ENCODE results near the gene TTC9. TPM values are rescaled to one million over a fixed set of nuclear protein-coding genes. Genes with fewer than 3 reads are reported as not detected.

TTC9 gene
- total RNA-seq, 3 donors from 2014 or later (not counting 1 experiment from before 2014, with no cell fraction given) = 2.4 to 5.6 (median 3.8) TPM

DNA sequence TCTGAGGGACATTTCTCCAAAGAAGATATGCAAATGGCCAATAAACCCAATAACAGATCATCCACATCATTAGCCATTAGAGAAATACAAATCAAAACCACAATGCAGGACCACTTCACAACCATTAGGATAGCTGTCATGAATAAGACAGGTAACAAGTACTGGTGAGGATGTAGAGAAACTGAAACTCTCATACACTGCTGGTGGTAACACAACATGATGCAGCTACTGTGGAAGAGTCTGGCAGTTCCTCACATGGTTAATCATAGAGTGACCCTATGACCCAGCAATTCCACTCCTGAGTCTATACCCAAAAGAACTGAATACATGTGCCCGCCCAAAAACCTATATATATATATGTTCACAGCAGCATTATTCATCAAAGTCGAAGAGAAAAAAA lies 39.0 kb downstream of the TTC9 start:
- Histone ChIP-seq H3K9me3 (ENCODE audit: control insufficient read depth, insufficient read depth, low read length) (no peaks in the 10 kb centered on the region), H3K4me1 (ENCODE audit: control insufficient read depth, insufficient read depth, low read length) (no peaks in the 10 kb centered on the region), H3K27ac (ENCODE audit: low read length) (no peak overlapping the region), H3K4me3 (ENCODE audit: low read length) (no peak overlapping the region), H3K36me3 (ENCODE audit: control insufficient read depth, insufficient read depth, low read length) (no peaks in the 10 kb centered on the region), H3K27me3 (ENCODE audit: control insufficient read depth, insufficient read depth, low read length) (no peaks in the 10 kb centered on the region)
- H3K9me3 Mint-ChIP-seq = no peaks in the 10 kb centered on the region
- no peak overlapping the region for H3K4me3 Mint-ChIP-seq
- no peaks in the 10 kb centered on the region for H3K36me3 Mint-ChIP-seq
- TF ChIP-seq, protein P1, sequence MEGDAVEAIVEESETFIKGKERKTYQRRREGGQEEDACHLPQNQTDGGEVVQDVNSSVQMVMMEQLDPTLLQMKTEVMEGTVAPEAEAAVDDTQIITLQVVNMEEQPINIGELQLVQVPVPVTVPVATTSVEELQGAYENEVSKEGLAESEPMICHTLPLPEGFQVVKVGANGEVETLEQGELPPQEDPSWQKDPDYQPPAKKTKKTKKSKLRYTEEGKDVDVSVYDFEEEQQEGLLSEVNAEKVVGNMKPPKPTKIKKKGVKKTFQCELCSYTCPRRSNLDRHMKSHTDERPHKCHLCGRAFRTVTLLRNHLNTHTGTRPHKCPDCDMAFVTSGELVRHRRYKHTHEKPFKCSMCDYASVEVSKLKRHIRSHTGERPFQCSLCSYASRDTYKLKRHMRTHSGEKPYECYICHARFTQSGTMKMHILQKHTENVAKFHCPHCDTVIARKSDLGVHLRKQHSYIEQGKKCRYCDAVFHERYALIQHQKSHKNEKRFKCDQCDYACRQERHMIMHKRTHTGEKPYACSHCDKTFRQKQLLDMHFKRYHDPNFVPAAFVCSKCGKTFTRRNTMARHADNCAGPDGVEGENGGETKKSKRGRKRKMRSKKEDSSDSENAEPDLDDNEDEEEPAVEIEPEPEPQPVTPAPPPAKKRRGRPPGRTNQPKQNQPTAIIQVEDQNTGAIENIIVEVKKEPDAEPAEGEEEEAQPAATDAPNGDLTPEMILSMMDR (IDR thresholded peaks at IDR 0.05) = no peak
- H3K27me3 Mint-ChIP-seq (ENCODE audit: low read depth in 2 of 2) = peaks cover 0 to 16% of the 10 kb centered on the region in 2 donors
- ATAC-seq (no peak), DNase-seq (no peak)
- intact Hi-C loops (cut with micrococcal nuclease) = no loop called here
- no peaks in the 10 kb centered on the region for H3K4me1 Mint-ChIP-seq
- H3K27ac Mint-ChIP-seq = no peak overlapping the region
- 89% methylated on average over 1 of the region's 2 CpGs for WGBS (ENCODE audit: insufficient coverage)

DNA sequence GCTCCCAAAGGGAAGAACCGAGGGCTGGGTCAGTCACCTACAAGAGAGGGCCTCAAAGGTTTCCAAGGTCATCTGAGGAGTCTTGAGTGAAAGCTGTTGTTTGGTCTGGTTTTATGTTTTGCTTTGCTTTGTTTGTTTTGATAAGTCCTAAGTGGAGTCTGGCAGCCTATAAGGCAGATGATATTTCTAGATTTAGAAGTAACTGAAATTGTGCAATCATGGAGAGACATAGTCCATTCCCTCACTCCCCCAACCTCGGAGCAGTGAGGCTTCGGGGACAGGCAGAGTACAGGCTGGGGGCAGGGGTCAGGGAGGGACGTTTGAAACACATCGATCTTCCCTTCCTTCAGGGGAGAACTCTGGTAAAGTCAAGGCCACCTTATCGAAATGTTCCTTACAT lies 42.3 kb downstream of the TTC9 start:
- TF ChIP-seq, protein P1 (IDR thresholded peaks at IDR 0.05) = no peak
- Mint-ChIP-seq H3K4me1 (no peaks in the 10 kb centered on the region), H3K36me3 (no peaks in the 10 kb centered on the region), H3K27ac (no peak overlapping the region), H3K4me3 (no peak overlapping the region), H3K27me3 (ENCODE audit: low read depth in 2 of 2) (peaks cover 0 to 16% of the 10 kb centered on the region in 2 donors), H3K9me3 (no peaks in the 10 kb centered on the region)
- no peak overlapping the region for H3K27ac ChIP-seq (ENCODE audit: low read length)
- ATAC-seq (no peak), DNase-seq (no peak)
- WGBS (ENCODE audit: insufficient coverage) = 88% methylated on average over 6 of the region's 6 CpGs
- intact Hi-C loops (cut with micrococcal nuclease) = no loop called here
- no peaks in the 10 kb centered on the region for H3K4me1 ChIP-seq (ENCODE audit: control insufficient read depth, insufficient read depth, low read length)
- no peaks in the 10 kb centered on the region for H3K36me3 ChIP-seq (ENCODE audit: control insufficient read depth, insufficient read depth, low read length)
- H3K27me3 ChIP-seq (ENCODE audit: control insufficient read depth, insufficient read depth, low read length) = no peaks in the 10 kb centered on the region
- H3K9me3 ChIP-seq (ENCODE audit: control insufficient read depth, insufficient read depth, low read length) = no peaks in the 10 kb centered on the region
- no peak overlapping the region for H3K4me3 ChIP-seq (ENCODE audit: low read length)

DNA sequence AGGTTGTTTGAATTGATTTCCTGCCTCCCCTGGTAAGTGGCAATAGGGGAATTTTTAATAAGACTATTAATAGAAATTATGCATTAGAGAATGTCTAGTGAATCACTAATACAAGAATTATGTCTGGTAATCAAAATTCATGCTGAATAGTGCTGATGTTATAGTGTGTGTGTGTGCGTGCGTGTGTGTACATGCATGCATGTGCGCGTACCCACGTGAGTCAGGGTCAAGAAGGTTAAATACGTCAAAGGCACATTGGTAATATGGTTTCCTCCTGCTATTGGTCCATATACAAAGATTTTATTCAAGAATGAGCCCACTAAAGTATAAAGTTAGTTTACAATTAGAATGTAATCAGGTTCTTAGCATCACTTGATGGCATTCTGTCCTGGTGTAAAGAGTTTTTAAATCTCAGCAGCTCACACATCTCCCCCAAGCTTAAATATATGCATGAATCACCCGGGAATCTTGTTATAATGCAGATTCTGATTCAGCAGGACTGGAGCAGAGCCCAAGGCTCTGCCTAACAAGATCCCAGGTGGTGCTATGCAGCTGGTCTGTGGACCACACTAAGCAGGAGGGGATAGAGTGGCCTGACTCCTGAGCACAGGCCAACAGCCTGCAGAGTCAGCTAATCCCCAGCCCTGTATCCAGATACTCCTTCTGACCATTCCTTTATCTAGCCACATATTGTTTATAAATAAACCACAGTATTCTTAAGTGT lies 43.9 kb downstream of the TTC9 start:
- H3K4me3 Mint-ChIP-seq = no peak overlapping the region
- peaks cover 0 to 6% of the 10 kb centered on the region in 2 donors for H3K27me3 Mint-ChIP-seq (ENCODE audit: low read depth in 2 of 2)
- Histone ChIP-seq H3K27me3 (ENCODE audit: control insufficient read depth, insufficient read depth, low read length) (no peaks in the 10 kb centered on the region), H3K4me3 (ENCODE audit: low read length) (no peak overlapping the region), H3K4me1 (ENCODE audit: control insufficient read depth, insufficient read depth, low read length) (no peaks in the 10 kb centered on the region), H3K36me3 (ENCODE audit: control insufficient read depth, insufficient read depth, low read length) (no peaks in the 10 kb centered on the region), H3K27ac (ENCODE audit: low read length) (no peak overlapping the region), H3K9me3 (ENCODE audit: control insufficient read depth, insufficient read depth, low read length) (no peaks in the 10 kb centered on the region)
- TF ChIP-seq, protein P1 (IDR thresholded peaks at IDR 0.05) = no peak
- ATAC-seq = peak in 1 of 3 donors; percentile 57
- no peaks in the 10 kb centered on the region for H3K36me3 Mint-ChIP-seq
- no peak overlapping the region for H3K27ac Mint-ChIP-seq
- H3K4me1 Mint-ChIP-seq = no peaks in the 10 kb centered on the region
- DNase-seq = no peak
- 92% methylated on average over 7 of the region's 7 CpGs for WGBS (ENCODE audit: insufficient coverage)
- H3K9me3 Mint-ChIP-seq = no peaks in the 10 kb centered on the region
- intact Hi-C loops (cut with micrococcal nuclease) = no loop called here

DNA sequence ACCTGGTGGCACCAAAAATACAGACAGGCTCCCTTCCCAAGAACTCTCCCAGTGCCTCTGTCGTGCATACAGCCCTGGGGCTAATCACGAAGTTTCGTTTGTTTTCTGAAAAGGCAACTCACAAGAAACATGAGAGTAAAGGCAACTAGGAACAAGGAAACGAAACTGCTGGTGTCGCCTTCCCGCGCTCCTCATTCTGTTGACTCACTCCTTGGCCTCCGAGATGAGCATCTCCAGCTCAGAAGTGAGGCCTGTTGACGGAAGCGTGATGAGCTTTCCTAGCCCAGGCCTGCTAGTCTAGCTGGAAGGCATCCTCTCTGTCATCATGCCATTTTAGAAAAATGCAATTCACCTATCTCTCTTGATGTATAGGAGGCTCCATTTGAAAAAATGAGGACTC lies 50.5 kb downstream of the TTC9 start:
- no peak overlapping the region for H3K27ac ChIP-seq (ENCODE audit: low read length)
- no peak overlapping the region for H3K4me3 Mint-ChIP-seq
- H3K9me3 ChIP-seq (ENCODE audit: control insufficient read depth, insufficient read depth, low read length) = no peaks in the 10 kb centered on the region
- no peaks in the 10 kb centered on the region for H3K36me3 ChIP-seq (ENCODE audit: control insufficient read depth, insufficient read depth, low read length)
- no peaks in the 10 kb centered on the region for H3K4me1 ChIP-seq (ENCODE audit: control insufficient read depth, insufficient read depth, low read length)
- H3K4me1 Mint-ChIP-seq = no peaks in the 10 kb centered on the region
- 93% methylated on average over 10 of the region's 10 CpGs for WGBS (ENCODE audit: insufficient coverage)
- H3K4me3 ChIP-seq (ENCODE audit: low read length) = no peak overlapping the region
- H3K9me3 Mint-ChIP-seq = no peaks in the 10 kb centered on the region
- no peaks in the 10 kb centered on the region for H3K27me3 ChIP-seq (ENCODE audit: control insufficient read depth, insufficient read depth, low read length)
- intact Hi-C loops (cut with micrococcal nuclease) = no loop called here
- peaks cover 0 to 1% of the 10 kb centered on the region in 2 donors for H3K27me3 Mint-ChIP-seq (ENCODE audit: low read depth in 2 of 2)
- H3K36me3 Mint-ChIP-seq = no peaks in the 10 kb centered on the region
- ATAC-seq = no peak
- H3K27ac Mint-ChIP-seq = no peak overlapping the region
- TF ChIP-seq, protein P1 (IDR thresholded peaks at IDR 0.05) = no peak
- DNase-seq = no peak
